ENCODE data around the gene FLNB.

DNA sequence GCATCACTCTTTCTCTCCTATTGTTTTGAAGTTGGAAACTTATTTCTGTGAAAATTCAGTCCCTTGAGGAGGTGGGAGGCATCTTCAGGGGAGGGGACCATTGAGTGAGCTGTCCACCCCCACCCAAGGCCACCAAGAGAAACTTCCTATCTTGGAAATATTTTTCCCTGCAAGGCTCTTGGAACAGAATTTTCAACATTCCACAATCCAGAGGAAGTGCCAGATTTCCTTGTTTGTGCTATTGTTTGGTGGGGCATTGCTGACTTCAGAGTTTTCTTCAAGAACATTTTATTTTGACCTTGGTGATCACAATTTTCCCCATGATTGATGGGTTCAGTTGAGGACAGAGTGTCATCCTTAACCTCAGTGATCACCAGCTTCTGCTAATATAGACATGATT, 190.6 kb downstream of the FLNB start:
- TF ChIP-seq, protein P1, sequence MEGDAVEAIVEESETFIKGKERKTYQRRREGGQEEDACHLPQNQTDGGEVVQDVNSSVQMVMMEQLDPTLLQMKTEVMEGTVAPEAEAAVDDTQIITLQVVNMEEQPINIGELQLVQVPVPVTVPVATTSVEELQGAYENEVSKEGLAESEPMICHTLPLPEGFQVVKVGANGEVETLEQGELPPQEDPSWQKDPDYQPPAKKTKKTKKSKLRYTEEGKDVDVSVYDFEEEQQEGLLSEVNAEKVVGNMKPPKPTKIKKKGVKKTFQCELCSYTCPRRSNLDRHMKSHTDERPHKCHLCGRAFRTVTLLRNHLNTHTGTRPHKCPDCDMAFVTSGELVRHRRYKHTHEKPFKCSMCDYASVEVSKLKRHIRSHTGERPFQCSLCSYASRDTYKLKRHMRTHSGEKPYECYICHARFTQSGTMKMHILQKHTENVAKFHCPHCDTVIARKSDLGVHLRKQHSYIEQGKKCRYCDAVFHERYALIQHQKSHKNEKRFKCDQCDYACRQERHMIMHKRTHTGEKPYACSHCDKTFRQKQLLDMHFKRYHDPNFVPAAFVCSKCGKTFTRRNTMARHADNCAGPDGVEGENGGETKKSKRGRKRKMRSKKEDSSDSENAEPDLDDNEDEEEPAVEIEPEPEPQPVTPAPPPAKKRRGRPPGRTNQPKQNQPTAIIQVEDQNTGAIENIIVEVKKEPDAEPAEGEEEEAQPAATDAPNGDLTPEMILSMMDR (IDR thresholded peaks at IDR 0.05), result no peak
- no peak for TF ChIP-seq POLR2A (IDR thresholded peaks at IDR 0.05)

Measured in Peyer's patch (tissue), 4 donors.